GM12864 (cell line): ENCODE data around the gene UBR7.
"Not testable (repeated sequence)": the region's sequence is repeated elsewhere in the genome, so short reads cannot be mapped to it uniquely, and the experiment has no call there.

Experiments
- DNase-seq: peaks from one replicate; pipeline ENCODE4 v3.0.0-alpha.2; 2011; ENCODE audit warnings: low read depth
- H3K4me3 ChIP-seq: 2 replicates; pipeline ENCODE4 v1.5.1; 2011; ENCODE audit warnings: mild to moderate bottlenecking, low read depth, low read length, control low read depth
- TF ChIP-seq, protein P1 (sequence below): IDR thresholded peaks from 2 replicates; pipeline ENCODE4 v1.5.1; 2011; ENCODE audit warnings: low read depth, mild to moderate bottlenecking, moderate library complexity, low read length, control low read depth, inconsistent platforms; ENCODE audit errors: missing control alignments

The UBR7 gene

DNA sequence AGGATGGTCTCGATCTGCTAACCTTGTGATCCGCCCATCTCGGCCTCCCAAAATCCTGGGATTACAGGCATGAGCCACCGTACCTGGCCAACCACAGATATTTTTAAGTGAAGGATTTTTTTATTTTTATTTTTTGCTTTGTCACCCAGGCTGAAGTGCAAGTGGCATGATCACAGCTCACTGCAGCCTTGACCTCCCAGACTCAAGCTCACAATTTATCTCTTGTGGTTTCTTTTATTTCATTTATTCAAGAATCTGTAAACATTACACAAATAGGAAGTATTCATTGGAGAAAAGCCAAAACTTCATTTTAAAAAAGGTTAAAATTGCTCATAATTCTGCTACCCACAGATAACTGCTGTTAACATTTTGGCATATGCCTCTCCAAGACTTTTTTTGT, 35.7 kb upstream of the UBR7 start:
- no peak overlapping the region for H3K4me3 ChIP-seq
- no peak for DNase-seq
- TF ChIP-seq, protein P1, sequence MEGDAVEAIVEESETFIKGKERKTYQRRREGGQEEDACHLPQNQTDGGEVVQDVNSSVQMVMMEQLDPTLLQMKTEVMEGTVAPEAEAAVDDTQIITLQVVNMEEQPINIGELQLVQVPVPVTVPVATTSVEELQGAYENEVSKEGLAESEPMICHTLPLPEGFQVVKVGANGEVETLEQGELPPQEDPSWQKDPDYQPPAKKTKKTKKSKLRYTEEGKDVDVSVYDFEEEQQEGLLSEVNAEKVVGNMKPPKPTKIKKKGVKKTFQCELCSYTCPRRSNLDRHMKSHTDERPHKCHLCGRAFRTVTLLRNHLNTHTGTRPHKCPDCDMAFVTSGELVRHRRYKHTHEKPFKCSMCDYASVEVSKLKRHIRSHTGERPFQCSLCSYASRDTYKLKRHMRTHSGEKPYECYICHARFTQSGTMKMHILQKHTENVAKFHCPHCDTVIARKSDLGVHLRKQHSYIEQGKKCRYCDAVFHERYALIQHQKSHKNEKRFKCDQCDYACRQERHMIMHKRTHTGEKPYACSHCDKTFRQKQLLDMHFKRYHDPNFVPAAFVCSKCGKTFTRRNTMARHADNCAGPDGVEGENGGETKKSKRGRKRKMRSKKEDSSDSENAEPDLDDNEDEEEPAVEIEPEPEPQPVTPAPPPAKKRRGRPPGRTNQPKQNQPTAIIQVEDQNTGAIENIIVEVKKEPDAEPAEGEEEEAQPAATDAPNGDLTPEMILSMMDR = no peak

DNA sequence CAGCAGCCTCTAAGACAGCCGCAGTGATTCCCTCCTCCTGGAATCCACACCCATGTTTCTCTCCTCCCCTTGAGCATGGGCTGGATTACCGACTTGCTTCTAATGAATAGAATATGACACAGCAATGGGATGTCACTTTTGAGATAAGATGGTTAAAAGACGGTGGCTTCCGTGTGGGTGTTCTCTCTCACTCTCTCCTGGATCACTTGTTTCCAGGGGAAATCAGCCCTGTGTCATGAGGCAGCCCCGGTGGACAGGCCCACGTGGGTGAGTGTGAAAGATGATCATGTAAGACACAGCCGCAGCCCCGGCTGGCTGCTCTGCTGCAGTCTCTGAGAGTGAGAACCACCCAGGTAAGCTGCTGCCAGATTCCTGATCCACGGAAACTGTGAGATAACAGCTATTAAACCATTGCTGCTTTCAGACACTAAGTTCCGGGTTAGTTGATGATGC, 33.1 kb upstream of the UBR7 start:
- H3K4me3 ChIP-seq = no peak overlapping the region
- TF ChIP-seq, protein P1 = no peak
- DNase-seq = no peak

DNA sequence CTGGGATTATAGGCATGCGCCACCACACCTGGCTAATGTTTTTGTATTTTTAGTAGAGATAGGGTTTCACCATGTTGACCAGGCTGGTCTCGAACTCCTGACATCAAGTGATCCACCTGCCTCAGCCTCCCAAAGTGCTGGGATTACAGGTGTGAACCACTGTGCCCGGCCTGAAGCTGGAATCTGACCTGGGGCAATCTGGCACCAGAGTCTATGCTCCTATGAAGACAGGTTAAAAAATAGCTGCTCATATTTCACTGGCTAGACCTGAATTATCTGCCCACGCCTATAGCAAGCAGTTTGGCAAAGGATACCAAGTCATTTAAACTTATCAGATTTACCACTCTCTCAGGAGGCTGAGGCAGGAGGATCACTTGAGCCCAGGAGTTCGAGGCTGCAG, 32.3 kb upstream of the UBR7 start:
- not testable (repeated sequence) for DNase-seq

DNA sequence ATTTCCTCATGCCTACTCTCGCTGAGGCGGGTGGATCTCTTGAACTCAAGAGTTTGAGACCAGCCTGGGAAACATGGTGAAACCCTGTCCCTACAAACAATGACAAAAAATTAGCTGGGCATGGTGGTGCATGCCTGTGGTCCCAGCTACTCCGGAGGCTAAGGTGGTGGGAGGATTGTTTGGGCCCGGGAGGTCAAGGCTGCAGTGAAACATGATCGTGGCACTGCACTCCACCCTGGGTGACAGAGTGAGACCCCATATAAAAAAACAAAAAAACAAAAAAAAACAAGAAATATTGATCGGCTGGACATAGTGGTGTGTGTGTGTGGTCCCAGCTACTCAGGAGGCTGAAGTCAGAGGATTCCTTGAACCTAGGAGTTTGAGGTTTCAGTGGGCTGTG, 31.6 kb upstream of the UBR7 start:
- no peak overlapping the region for H3K4me3 ChIP-seq
- TF ChIP-seq, protein P1 = no peak
- DNase-seq = no peak

More for the DNA sequence above, 32.3 kb upstream of the UBR7 start:
- H3K4me3 ChIP-seq = not testable (repeated sequence)

DNA sequence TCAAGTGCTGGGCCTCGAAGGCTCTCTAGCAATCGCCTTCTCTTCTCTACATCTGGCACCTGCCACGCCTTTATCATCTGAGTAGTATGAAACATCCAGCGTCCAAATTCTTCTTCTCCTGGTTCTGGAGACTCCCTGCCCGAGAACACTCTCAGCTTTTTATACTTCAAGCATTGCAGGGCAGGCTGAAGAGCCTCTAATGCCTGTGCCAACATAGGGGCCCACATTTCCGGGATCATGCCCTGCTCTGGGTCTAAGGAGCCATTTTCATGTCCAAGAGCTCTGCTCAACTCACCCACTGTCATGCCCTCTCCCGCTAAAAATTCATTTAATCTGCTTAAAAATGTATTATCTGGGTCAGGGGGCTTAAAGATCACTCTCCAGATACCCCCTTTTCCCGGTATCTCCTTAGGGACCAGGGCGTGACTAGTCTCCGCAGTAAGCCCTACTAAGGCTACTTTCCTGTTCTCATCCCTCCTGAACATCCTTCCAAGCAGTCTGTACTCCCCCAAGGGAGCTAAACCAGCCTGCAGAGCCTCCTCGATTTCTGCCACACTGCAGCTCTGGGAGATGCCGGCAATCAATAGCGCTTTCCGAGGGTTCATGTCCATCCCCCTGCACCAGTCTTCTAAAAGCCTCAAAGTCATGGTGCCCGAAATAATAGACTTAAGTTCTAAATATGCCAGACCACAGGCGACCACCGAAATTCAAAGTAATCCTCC, 23.3 kb upstream of the UBR7 start:
- TF ChIP-seq, protein P1 = no peak
- peak overlapping the region; percentile 96 for H3K4me3 ChIP-seq
- no peak for DNase-seq

DNA sequence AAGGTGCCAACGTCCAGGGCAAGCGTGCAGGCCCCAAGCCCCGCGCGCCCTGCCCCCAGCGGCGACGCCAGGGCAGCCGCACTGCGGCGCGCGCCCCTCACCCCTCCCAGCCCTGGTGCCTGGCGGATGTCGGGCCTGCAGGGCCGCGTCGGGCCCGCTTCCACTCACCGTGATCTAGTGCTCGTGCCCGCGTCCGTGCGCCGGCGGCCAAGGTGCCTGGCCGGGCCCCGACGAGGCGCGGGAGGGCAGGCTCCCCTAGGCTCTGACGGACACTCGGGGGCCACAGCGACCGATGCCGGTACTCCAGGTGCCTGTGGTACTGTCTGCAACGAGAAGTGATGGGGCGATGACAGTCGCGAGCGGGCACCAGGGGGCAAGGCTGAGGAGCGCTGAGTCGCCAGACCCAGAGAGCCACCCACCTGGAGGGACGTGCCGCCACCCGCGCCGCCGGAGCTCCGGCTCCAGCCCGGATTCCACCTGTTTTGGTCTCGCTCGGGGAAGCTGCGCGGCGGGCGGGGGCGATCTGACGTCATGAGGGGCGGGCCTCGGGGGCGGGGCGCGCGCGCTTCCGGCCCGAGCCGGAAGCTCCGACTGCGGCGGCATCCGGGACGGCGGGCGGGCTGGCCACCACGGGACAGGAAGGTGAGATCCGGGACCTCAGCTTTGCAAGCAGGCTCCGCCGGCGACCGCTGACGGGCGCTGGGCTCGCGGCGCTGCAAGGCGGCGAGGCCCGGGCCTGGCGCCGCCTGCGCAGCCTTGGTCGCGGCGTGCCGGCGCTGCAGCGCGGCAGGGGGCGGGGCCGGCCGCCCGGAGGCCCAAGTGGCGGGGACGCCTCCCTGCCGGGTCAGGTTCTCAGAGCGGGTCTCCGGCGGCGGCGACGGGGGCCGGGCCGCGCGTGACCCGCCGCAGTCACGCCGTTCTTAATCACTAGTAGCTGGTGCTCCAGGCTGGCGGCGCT, 22.4 kb upstream of the UBR7 start, which contains the start of the genes LYSET and MOAP1:
Gene LYSET, plus strand, starts transcription at position 927 of the 958 bp plus-strand sequence. CDS start 89 bp downstream, outside the sequence.
Gene MOAP1, minus strand, starts transcription at position 507 of the 958 bp plus-strand sequence. CDS start 655 bp downstream, outside the sequence.
- TF ChIP-seq, protein P1 = peak; percentile 15
- peak; percentile 72 for DNase-seq
- H3K4me3 ChIP-seq = peak within 1 kb of the TSS; percentile 96

DNA sequence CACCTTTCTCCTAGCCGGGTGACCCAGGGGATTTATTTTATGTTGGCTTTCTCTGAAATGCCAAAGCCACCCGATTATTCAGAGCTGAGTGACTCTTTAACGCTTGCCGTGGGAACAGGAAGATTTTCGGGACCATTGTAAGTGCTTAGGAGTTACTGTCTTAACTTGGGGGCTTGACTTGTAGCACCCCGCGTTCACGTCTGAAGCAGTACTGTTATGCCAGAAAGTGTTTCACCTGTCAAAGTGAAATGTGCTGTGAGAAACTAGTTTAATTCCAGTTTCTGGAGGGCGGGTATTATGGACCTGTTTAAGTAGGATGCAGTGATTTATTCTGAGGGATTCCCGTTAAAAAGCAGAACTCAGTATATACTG, 21.7 kb upstream of the UBR7 start:
- TF ChIP-seq, protein P1 = no peak
- no peak for DNase-seq

More for the DNA sequence above, 21.7 kb upstream of the UBR7 start:
- peak overlapping the region; percentile 96 for H3K4me3 ChIP-seq
